ENCODE results near the gene GPD1.
A peak's percentile ranks its signal among the peaks of the same experiment; 100 is the strongest.

GPD1 gene

DNA sequence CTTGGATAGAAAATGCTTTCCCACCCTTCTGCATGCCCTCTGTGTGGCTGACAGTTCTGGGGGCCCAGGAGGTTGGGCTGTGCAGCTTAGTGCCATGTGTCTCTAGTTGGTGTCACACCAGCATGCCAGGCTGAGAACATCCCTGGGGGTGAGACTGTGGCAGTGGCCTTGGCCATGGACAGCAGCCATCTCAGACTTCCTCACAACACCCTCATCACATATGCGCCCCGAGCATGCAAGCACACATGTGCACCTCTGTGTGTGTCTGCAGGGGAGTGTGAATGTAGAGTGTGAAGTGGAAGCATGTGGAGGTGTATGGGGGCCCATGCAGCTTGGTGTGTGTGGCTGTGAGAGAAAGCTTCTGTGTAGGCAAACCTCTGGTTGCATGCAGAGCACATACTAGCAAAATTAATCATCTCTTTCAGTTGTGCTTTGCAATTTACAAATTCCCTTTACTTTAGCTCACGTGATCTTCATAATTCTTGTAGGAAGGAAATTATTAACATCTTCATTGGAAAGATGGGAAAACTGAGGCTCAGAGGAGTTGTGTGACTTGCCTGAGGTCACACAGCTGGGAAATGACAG, 38.0 kb upstream of the GPD1 start:
- H3K4me3 ChIP-seq (ENCODE audit: control insufficient read depth, low read depth, low read length), result no peak overlapping the region
- no peak for DNase-seq (ENCODE audit: low read depth)
- TF ChIP-seq, protein P1, sequence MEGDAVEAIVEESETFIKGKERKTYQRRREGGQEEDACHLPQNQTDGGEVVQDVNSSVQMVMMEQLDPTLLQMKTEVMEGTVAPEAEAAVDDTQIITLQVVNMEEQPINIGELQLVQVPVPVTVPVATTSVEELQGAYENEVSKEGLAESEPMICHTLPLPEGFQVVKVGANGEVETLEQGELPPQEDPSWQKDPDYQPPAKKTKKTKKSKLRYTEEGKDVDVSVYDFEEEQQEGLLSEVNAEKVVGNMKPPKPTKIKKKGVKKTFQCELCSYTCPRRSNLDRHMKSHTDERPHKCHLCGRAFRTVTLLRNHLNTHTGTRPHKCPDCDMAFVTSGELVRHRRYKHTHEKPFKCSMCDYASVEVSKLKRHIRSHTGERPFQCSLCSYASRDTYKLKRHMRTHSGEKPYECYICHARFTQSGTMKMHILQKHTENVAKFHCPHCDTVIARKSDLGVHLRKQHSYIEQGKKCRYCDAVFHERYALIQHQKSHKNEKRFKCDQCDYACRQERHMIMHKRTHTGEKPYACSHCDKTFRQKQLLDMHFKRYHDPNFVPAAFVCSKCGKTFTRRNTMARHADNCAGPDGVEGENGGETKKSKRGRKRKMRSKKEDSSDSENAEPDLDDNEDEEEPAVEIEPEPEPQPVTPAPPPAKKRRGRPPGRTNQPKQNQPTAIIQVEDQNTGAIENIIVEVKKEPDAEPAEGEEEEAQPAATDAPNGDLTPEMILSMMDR (conservative IDR thresholded peaks at IDR 0.05; ENCODE audit: control insufficient read depth, insufficient read depth, low read depth, low read length), result no peak

DNA sequence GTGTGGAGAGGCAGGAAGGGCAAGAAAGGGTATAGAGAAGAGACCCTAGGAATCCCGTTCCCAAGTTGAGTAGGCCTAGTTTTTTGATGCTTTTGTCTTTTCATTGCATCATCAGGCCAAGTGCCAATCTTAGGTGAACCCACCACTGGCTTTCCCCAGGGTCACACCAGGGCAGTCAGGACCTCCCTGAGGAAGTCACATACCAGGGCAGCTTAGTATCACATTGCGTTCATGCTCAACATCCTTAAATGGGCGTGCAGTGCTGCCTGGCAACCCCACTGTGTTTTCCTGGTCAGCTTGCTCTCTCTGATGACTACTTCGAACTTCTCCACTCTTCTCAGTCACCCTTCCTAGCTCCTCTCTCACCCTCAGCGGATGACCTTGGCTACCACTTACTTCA, 37.4 kb upstream of the GPD1 start:
- peak; percentile 79 for DNase-seq (ENCODE audit: low read depth)
- H3K4me3 ChIP-seq (ENCODE audit: control insufficient read depth, low read depth, low read length), result no peak overlapping the region
- TF ChIP-seq, protein P1 (conservative IDR thresholded peaks at IDR 0.05; ENCODE audit: control insufficient read depth, insufficient read depth, low read depth, low read length), result no peak

DNA sequence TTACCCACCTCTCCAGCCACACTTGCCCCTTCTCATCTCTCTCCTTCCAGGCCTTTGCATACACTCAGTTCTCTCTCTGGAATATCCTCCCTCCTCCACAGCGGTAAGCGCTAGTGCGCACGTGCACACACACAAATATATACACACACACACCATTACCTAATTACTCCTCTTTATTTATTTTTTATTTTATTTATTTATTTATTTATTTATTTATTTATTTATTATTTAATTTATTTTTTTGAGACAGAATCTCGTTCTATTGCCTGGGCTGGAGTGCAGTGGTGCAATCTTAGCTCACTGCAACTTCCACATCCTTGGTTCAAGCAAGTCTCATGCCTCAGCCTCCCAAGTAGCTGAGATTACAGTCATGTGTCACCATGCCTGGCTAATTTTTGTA, 34.7 kb upstream of the GPD1 start:
- TF ChIP-seq, protein P1 (conservative IDR thresholded peaks at IDR 0.05; ENCODE audit: control insufficient read depth, insufficient read depth, low read depth, low read length), result no peak
- DNase-seq (ENCODE audit: low read depth), result no peak
- H3K4me3 ChIP-seq (ENCODE audit: control insufficient read depth, low read depth, low read length), result no peak overlapping the region

DNA sequence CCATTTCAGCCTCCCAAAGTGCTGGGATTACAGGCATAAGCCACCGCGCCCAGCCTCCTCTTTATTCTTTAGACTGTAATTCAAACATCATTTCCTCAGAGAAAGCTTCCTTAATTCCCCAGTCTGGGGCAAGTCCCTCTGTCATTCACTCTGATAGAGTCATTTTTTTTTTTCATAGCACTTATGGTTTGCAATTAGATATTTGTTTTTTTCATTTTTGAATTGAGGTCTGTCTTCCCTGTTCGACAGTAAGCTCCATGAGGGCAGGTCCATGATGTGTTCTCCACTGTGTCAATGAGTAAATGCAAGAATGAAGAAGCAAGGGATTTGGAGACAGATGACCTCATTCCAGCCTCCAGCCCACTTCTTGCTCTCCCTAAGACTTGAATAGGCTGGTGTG, 34.3 kb upstream of the GPD1 start:
- H3K4me3 ChIP-seq (ENCODE audit: control insufficient read depth, low read depth, low read length), result no peak overlapping the region
- TF ChIP-seq, protein P1 (conservative IDR thresholded peaks at IDR 0.05; ENCODE audit: control insufficient read depth, insufficient read depth, low read depth, low read length), result no peak
- DNase-seq (ENCODE audit: low read depth), result no peak

DNA sequence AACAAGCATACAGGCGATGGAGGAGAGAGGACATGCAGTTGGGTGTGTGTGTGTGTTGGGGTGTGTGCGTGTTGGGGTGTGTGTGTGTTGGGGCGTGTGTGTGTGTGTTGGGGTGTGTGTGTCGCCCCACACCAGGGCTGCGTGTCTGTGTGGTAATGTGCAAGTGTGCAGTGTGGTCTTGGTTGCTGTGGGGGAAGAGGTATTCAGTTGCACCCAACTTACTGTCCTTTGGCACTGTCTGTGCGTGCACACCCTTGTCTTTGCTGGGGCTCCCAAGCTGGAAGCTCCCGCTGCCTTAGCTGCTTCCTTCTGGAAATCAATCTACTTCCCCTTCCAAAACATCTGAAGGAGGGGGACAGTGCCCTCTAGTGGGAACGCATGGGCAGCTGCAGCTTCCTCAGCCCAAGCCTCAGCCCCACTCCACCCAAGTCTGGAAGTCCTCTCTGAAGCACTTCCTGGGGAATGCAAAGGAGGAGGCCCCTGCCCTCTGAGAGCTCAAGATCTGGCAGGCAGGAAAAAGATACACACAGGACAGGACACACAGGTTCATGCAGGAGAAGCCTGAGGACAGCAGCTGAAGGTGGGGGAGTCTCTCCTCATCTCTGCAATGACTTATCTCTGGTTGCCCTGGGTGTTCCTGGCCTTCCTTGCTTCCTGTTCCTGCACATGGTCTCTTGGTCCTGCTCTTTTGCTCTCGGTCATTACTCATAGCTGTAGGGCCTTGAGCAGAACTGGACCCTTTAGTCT, 33.3 kb upstream of the GPD1 start:
- DNase-seq (ENCODE audit: low read depth), result peak; percentile 84

DNA sequence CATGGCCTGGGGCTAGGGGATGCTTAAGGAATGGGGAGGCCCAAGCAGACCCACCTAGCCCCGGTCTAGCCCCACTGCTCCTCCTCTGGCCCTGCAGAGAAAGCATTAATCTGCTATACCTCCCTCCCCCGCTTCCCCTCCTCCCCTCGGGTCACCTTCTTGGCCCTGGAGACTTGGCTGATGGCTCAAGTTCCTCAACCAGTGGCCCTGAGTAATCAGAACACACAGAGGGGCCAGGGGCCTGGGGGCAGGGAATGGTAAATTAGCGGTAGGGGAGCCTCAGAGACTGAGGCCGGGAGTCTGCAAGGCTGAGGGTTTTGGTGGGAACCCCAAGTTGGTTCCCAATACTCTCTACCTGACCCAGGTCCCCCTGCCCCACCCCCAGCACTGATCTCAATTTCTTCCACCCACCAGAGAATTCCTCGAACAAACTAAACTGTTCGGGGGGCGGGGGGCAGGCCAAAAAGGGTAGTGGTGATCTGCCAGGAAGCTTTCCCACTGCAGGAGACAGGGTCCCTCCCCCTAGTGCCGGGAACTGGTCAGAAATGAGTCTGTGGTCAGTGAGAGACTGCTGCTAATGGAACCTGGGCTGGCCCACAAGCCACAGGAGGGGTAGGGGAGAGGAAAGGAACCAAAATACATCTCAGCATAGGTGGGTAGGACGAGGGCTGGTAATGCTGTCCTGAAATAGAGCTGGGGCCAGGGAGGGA, 31.5 kb upstream of the GPD1 start:
- H3K4me3 ChIP-seq (ENCODE audit: control insufficient read depth, low read depth, low read length), result no peak overlapping the region
- TF ChIP-seq, protein P1 (conservative IDR thresholded peaks at IDR 0.05; ENCODE audit: control insufficient read depth, insufficient read depth, low read depth, low read length), result no peak
- no peak for DNase-seq (ENCODE audit: low read depth)

More for the DNA sequence above, 33.3 kb upstream of the GPD1 start:
- TF ChIP-seq, protein P1 (conservative IDR thresholded peaks at IDR 0.05; ENCODE audit: control insufficient read depth, insufficient read depth, low read depth, low read length), result peak; percentile 96
- H3K4me3 ChIP-seq (ENCODE audit: control insufficient read depth, low read depth, low read length), result no peak overlapping the region
